HG03439 (cell line): ENCODE data around the gene FNDC10.

ENCODE experiments used
- ATAC-seq: cut with Tn5 transposase; IDR thresholded peaks from one replicate; pipeline ENCODE4 v1.9.1; 2021; ENCODE audit warnings: mild to moderate bottlenecking, moderate library complexity; ENCODE audit not compliant: unreplicated experiment

FNDC10 gene

GRCh38 chr1:1627829-1628753 lies 28.2 kb upstream of the FNDC10 start:
- no peak for ATAC-seq

- no peak for ATAC-seq
These were observed 27.4 kb upstream of the FNDC10 start for GRCh38 chr1:1627261-1627828.

GRCh38 chr1:1626207-1627141 lies 26.5 kb upstream of the FNDC10 start:
- ATAC-seq = no peak

- no peak for ATAC-seq
These were observed 25.9 kb upstream of the FNDC10 start for GRCh38 chr1:1625824-1626206.

- ATAC-seq = no peak
These were observed 25.5 kb upstream of the FNDC10 start for GRCh38 chr1:1625404-1625775.

GRCh38 chr1:1624443-1625403 lies 24.8 kb upstream of the FNDC10 start:
- no peak for ATAC-seq

- ATAC-seq = no peak
These were observed 23.9 kb upstream of the FNDC10 start for GRCh38 chr1:1623631-1624442.

GRCh38 chr1:1623181-1623630 lies 23.3 kb upstream of the FNDC10 start:
- no peak for ATAC-seq

- no peak for ATAC-seq
These were observed 22.8 kb upstream of the FNDC10 start for GRCh38 chr1:1622788-1623094.

GRCh38 chr1:1622010-1622787 lies 22.3 kb upstream of the FNDC10 start:
- ATAC-seq = no peak

- ATAC-seq = no peak
These were observed 21.5 kb upstream of the FNDC10 start for GRCh38 chr1:1621173-1622009.

- no peak for ATAC-seq
These were observed 20.7 kb upstream of the FNDC10 start for GRCh38 chr1:1620433-1621139.

- ATAC-seq = no peak
These were observed 20.0 kb upstream of the FNDC10 start for GRCh38 chr1:1619917-1620361.

GRCh38 chr1:1618396-1619068 lies 18.6 kb upstream of the FNDC10 start:
- ATAC-seq = no peak

- no peak for ATAC-seq
These were observed 18.0 kb upstream of the FNDC10 start for GRCh38 chr1:1617925-1618324.

- ATAC-seq = no peak
These were observed 17.6 kb upstream of the FNDC10 start for GRCh38 chr1:1617516-1617915.

- ATAC-seq = no peak
These were observed 16.9 kb upstream of the FNDC10 start for GRCh38 chr1:1616838-1617237.
